Measurements from ENCODE around the gene CLSTN1.

- TF ChIP-seq, protein P1, sequence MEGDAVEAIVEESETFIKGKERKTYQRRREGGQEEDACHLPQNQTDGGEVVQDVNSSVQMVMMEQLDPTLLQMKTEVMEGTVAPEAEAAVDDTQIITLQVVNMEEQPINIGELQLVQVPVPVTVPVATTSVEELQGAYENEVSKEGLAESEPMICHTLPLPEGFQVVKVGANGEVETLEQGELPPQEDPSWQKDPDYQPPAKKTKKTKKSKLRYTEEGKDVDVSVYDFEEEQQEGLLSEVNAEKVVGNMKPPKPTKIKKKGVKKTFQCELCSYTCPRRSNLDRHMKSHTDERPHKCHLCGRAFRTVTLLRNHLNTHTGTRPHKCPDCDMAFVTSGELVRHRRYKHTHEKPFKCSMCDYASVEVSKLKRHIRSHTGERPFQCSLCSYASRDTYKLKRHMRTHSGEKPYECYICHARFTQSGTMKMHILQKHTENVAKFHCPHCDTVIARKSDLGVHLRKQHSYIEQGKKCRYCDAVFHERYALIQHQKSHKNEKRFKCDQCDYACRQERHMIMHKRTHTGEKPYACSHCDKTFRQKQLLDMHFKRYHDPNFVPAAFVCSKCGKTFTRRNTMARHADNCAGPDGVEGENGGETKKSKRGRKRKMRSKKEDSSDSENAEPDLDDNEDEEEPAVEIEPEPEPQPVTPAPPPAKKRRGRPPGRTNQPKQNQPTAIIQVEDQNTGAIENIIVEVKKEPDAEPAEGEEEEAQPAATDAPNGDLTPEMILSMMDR (IDR thresholded peaks at IDR 0.05; ENCODE audit: insufficient read depth, low read length, poor library complexity, severe bottlenecking): no peak
- no peak for TF ChIP-seq EZH2phosphoT487 (conservative IDR thresholded peaks at IDR 0.05; ENCODE audit: low read length)
These were observed 63.8 kb downstream of the CLSTN1 start for GRCh38 chr1:9759939-9760338.
